H1 (cell line): Measurements from ENCODE around the gene APOL4. TPM values are rescaled to one million over a fixed set of nuclear protein-coding genes. Genes with fewer than 3 reads are reported as not detected.

Experiments
- CTCF ChIA-PET: fragments of 300-600 bp; sonication (Branson Sonifier 250); formaldehyde crosslinking; loops from one replicate; lab custom pipeline; 2021; ENCODE audit not compliant: partially characterized antibody; lab: Charles Lee
- POLR2A ChIA-PET: fragments of 300-600 bp; sonication (Branson Sonifier 250); formaldehyde crosslinking; loops from one replicate; lab custom pipeline; 2021; ENCODE audit warnings: inconsistent platforms; ENCODE audit not compliant: partially characterized antibody; lab: Charles Lee
- DNase-seq, 2 experiments: peaks; one replicate each; pipeline versions ENCODE4 v3.0.0 to v3.0.0-alpha.2; 2010 to 2022; ENCODE audit warnings: low spot score in 2 of 2, low read depth in 1 of 2, mixed read lengths in 1 of 2
- FAIRE-seq: peaks from 2 replicates; lab custom pipeline; 2011; peaks lifted over from hg19 to GRCh38; lab: Jason Lieb, UNC
- H2AFZ ChIP-seq: 2 replicates; pipeline ENCODE4 v1.8.1; 2012; ENCODE audit warnings: low read length, inconsistent platforms
- H2AK5ac ChIP-seq: 2 replicates; pipeline ENCODE4 v1.6.1; 2013; ENCODE audit warnings: low read depth, low read length
- H2BK120ac ChIP-seq: replicated peaks from 2 replicates; pipeline ENCODE3; 2013; ENCODE audit warnings: low read depth, low read length, inconsistent platforms
- H2BK12ac ChIP-seq: 2 replicates; pipeline ENCODE4 v1.6.1; 2013; ENCODE audit warnings: low read depth, low read length
- H2BK15ac ChIP-seq: 2 replicates; pipeline ENCODE4 v1.6.1; 2013; ENCODE audit warnings: low read length
- H2BK20ac ChIP-seq: 2 replicates; pipeline ENCODE4 v1.6.1; 2013; ENCODE audit warnings: low read length
- H2BK5ac ChIP-seq: 2 replicates; pipeline ENCODE4 v1.6.1; 2013; ENCODE audit warnings: low read depth, low read length
- H3K14ac ChIP-seq: 2 replicates; pipeline ENCODE4 v1.6.1; 2013; ENCODE audit warnings: inconsistent platforms; ENCODE audit not compliant: insufficient read length
- H3K18ac ChIP-seq: 2 replicates; pipeline ENCODE4 v1.6.1; 2013; ENCODE audit warnings: low read length; ENCODE audit errors: extremely low read depth
- H3K23ac ChIP-seq: 2 replicates; pipeline ENCODE4 v1.6.1; 2013; ENCODE audit warnings: inconsistent platforms; ENCODE audit not compliant: insufficient read length
- H3K23me2 ChIP-seq: 2 replicates; pipeline ENCODE4 v1.6.1; 2013; ENCODE audit warnings: low read depth, low read length
- H3K27ac ChIP-seq: 2 replicates; pipeline ENCODE4 v1.6.1; 2011; ENCODE audit warnings: low read depth, low read length, inconsistent platforms
- H3K27me3 ChIP-seq, 4 experiments: replicated peaks in 1 of 4; 1 replicate in 1 of 4; 2 replicates in 3 of 4; pipeline versions ENCODE4 v1.6.1 to v1.8.1; 2011 to 2013; ENCODE audit warnings: low read length in 3 of 4, mild to moderate bottlenecking in 3 of 4, inconsistent platforms in 2 of 4, mixed read lengths in 2 of 4, moderate library complexity in 1 of 4; ENCODE audit not compliant: control insufficient read depth in 3 of 4, insufficient read depth in 3 of 4; ENCODE audit errors: extremely low read depth in 1 of 4
- H3K36me3 ChIP-seq, 4 experiments: 2 replicates each; pipeline versions ENCODE4 v1.6.1 to v1.8.1; 2011 to 2013; ENCODE audit warnings: mild to moderate bottlenecking in 4 of 4, low read length in 3 of 4, moderate library complexity in 2 of 4, control low read depth in 1 of 4, inconsistent platforms in 1 of 4; ENCODE audit not compliant: insufficient read depth in 4 of 4, control insufficient read depth in 2 of 4
- H3K4ac ChIP-seq: replicated peaks from 2 replicates; pipeline ENCODE3; 2013; ENCODE audit warnings: low read length, low read depth, mixed read lengths, inconsistent platforms; ENCODE audit not compliant: insufficient read length
- H3K4me1 ChIP-seq, 4 experiments: replicated peaks in 1 of 4; 1 replicate in 1 of 4; 2 replicates in 3 of 4; pipeline versions ENCODE4 v1.6.1 to v1.8.1; 2011 to 2013; ENCODE audit warnings: low read length in 3 of 4, inconsistent platforms in 2 of 4, mixed read lengths in 1 of 4; ENCODE audit not compliant: insufficient read depth in 4 of 4, control insufficient read depth in 3 of 4
- H3K4me2 ChIP-seq, 2 experiments: 2 replicates each; pipeline versions ENCODE4 v1.6.1 to v1.8.1; 2011 to 2013; ENCODE audit warnings: low read depth in 2 of 2, low read length in 2 of 2, control low read depth in 1 of 2, inconsistent platforms in 1 of 2, mild to moderate bottlenecking in 1 of 2; ENCODE audit not compliant: insufficient read depth in 1 of 2
- H3K4me3 ChIP-seq, 4 experiments: fragments of 200-600, 300-600 bp in 1 of 4; sonication (generic), shearing (Covaris generic), sonication (Bioruptor Twin) in 1 of 4; 2 replicates each; pipeline versions ENCODE4 v1.5.1 to v1.8.1; 2011 to 2016; ENCODE audit warnings: low read length in 4 of 4, low read depth in 3 of 4, control low read depth in 2 of 4, inconsistent platforms in 2 of 4, mild to moderate bottlenecking in 2 of 4, mixed read lengths in 1 of 4, moderate library complexity in 1 of 4; ENCODE audit not compliant: insufficient read depth in 2 of 4; ENCODE audit errors: extremely low read depth in 1 of 4
- H3K56ac ChIP-seq: replicated peaks from 2 replicates; pipeline ENCODE3; 2013; ENCODE audit warnings: low read depth, mild to moderate bottlenecking, mixed read lengths, low read length, inconsistent platforms; ENCODE audit not compliant: insufficient read length
- H3K79me1 ChIP-seq: 2 replicates; pipeline ENCODE4 v1.6.1; 2013; ENCODE audit warnings: low read depth, low read length, control low read depth
- H3K79me2 ChIP-seq, 2 experiments: 2 replicates each; pipeline versions ENCODE4 v1.6.1 to v1.8.1; 2012 to 2013; ENCODE audit warnings: low read length in 2 of 2, mild to moderate bottlenecking in 2 of 2, inconsistent platforms in 1 of 2; ENCODE audit not compliant: insufficient read depth in 2 of 2, control insufficient read depth in 1 of 2
- H3K9ac ChIP-seq, 4 experiments: replicated peaks in 1 of 4; 1 replicate in 1 of 4; 2 replicates in 3 of 4; pipeline versions ENCODE4 v1.6.1 to v1.8.1; 2011 to 2013; ENCODE audit warnings: low read depth in 3 of 4, low read length in 3 of 4, control low read depth in 2 of 4, mild to moderate bottlenecking in 2 of 4, moderate library complexity in 2 of 4, inconsistent platforms in 1 of 4; ENCODE audit errors: extremely low read depth in 1 of 4
- H3K9me3 ChIP-seq, 2 experiments: 2 replicates each; pipeline versions ENCODE4 v1.6.1 to v1.8.1; 2012 to 2013; ENCODE audit warnings: mild to moderate bottlenecking in 2 of 2, moderate library complexity in 2 of 2, control low read depth in 1 of 2, inconsistent platforms in 1 of 2, low read depth in 1 of 2, low read length in 1 of 2, mixed read lengths in 1 of 2; ENCODE audit not compliant: insufficient read depth in 2 of 2
- H4K20me1 ChIP-seq, 2 experiments: replicated peaks in 1 of 2; 2 replicates each; pipeline versions ENCODE3 to v1.8.1; 2011 to 2013; ENCODE audit warnings: inconsistent platforms in 2 of 2, low read length in 2 of 2, mild to moderate bottlenecking in 1 of 2; ENCODE audit not compliant: insufficient read depth in 2 of 2, control insufficient read depth in 1 of 2
- H4K5ac ChIP-seq: 2 replicates; pipeline ENCODE4 v1.6.1; 2013; ENCODE audit warnings: low read length, low read depth, mixed read lengths, inconsistent platforms; ENCODE audit not compliant: insufficient read length
- H4K8ac ChIP-seq: 2 replicates; pipeline ENCODE4 v1.8.0; 2013; ENCODE audit warnings: mild to moderate bottlenecking, moderate library complexity, low read length, inconsistent platforms; ENCODE audit not compliant: insufficient read depth; ENCODE audit errors: extremely low read depth
- H4K91ac ChIP-seq: replicated peaks from 2 replicates; pipeline ENCODE3; 2013; ENCODE audit warnings: low read length, mixed read lengths, inconsistent platforms; ENCODE audit not compliant: insufficient read length
- GABPA ChIP-seq: IDR thresholded peaks from 2 replicates; pipeline ENCODE4 v1.6.1; 2011; ENCODE audit warnings: mild to moderate bottlenecking, low read length, moderate library complexity, borderline replicate concordance; ENCODE audit not compliant: insufficient read depth
- YY1 ChIP-seq: IDR thresholded peaks from 2 replicates; pipeline ENCODE4 v1.6.1; 2011; ENCODE audit warnings: low read depth, mild to moderate bottlenecking, low read length
- WGBS, 2 experiments: shearing (Covaris generic) in 1 of 2; methylation state at CpG; one replicate each; pipeline versions ENCODE4 v1.1.6 to v1.1.7; 2013 to 2015; ENCODE audit warnings: low lambda C conversion rate in 2 of 2, mixed read lengths in 2 of 2, inconsistent platforms in 1 of 2, low coverage in 1 of 2, missing lambda C conversion rate in 1 of 2; ENCODE audit not compliant: insufficient replicate concordance in 2 of 2, insufficient coverage in 1 of 2, insufficient read length in 1 of 2; ENCODE audit errors: extremely low coverage in 1 of 2, missing lambda C conversion rate in 1 of 2; 5-methylcytosine and 5-hydroxymethylcytosine counted together
- polyA plus RNA-seq, 7 experiments: library from polyadenylated mRNA; depleted of rRNA in 3 of 7; stranded (reverse) in 5 of 7; unstranded in 2 of 7; fragments of >200 nt in 5 of 7; fragments of 200-250 nt in 2 of 7; gene quantifications; 1 replicate in 5 of 7; 2 replicates in 1 of 7; 4 replicates in 1 of 7; pipeline versions ENCODE4 v1.2.1 to v1.2.3, GENCODE V29; 2011 to 2013; ENCODE audit warnings: missing spikeins in 2 of 7, mixed read lengths in 2 of 7
- total RNA-seq: library from RNA; stranded (reverse); fragmentation: NEBNext Ultra II Directional; extraction: Animal tissue kit (Norgen Biotek cat#: 25700); gene quantifications from 2 replicates; pipeline ENCODE4 v1.2.1, GENCODE V29; 2021

The APOL4 gene
- total and polyA plus RNA-seq, 2 of the 8 experiments (the other 6 are each of a cell fraction or from before 2014, with no cell fraction given) = 0.02 TPM; not detected in 1

DNA sequence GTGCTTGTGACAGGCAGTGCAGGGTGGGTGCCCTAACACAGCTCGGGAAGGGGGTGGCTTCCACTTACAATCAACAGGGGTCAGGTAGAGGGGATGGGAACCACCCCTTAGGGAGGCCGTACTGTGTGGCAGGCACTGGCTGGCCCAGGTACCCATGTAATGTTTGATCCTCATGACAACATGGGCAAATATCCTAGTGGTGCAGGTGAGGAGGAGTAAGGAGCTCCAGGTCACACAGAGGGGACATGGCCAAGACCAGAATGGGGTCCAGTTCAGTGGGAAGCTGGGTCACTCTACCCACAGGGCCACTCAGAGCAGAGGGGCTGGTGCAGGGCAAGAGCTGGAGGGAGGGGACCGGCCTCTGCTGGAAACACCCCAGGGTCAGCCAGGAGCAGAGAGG is 3.1 kb downstream of the APOL4 start:
- H2BK15ac ChIP-seq = no peak overlapping the region
- H3K79me2 ChIP-seq = no peaks in the 10 kb centered on the region
- H3K9me3 ChIP-seq = no peaks in the 10 kb centered on the region
- no peak overlapping the region for H3K4ac ChIP-seq
- no peaks in the 10 kb centered on the region for H3K23me2 ChIP-seq
- H2BK20ac ChIP-seq = no peak overlapping the region
- no peak overlapping the region for H2BK5ac ChIP-seq
- H3K36me3 ChIP-seq = no peaks in the 10 kb centered on the region
- H3K56ac ChIP-seq = no peak overlapping the region
- H3K27ac ChIP-seq = no peak overlapping the region
- H4K20me1 ChIP-seq = no peaks in the 10 kb centered on the region
- H3K9ac ChIP-seq = no peak overlapping the region
- no peak overlapping the region for H4K91ac ChIP-seq
- H3K27me3 ChIP-seq = no peaks in the 10 kb centered on the region
- no peak overlapping the region for H4K5ac ChIP-seq
- 95% methylated on average over 3 of the region's 3 CpGs; no CpG with 5 or more reads in 1 of the 2 experiments for WGBS, 2 experiments
- no peak overlapping the region for H3K4me3 ChIP-seq
- peaks cover 0 to 11% (median 9%) of the 10 kb centered on the region in 4 experiments; a peak in 6 of 7 replicates for H3K4me1 ChIP-seq
- no peak overlapping the region for H2AFZ ChIP-seq
- no peak overlapping the region; the same call in 1 of the 2 replicates for H3K18ac ChIP-seq
- no peak overlapping the region for H3K4me2 ChIP-seq
- TF ChIP-seq YY1 (no peak), GABPA (no peak)
- peak overlapping the region; percentile 7; the same call in 1 of the 2 replicates for H2BK12ac ChIP-seq
- no peak overlapping the region for H3K23ac ChIP-seq
- no peak overlapping the region for H2BK120ac ChIP-seq
- ChIA-PET CTCF (interaction anchor here (0.6 to 1.8 kb wide), 9 partner anchors 8 to 402 kb away, joined by 3 to 5 read pairs (median 4); partner anchors contain the start of gene APOL2), POLR2A (interaction anchor here (1.8 kb wide), 1 partner anchor 39 kb away, joined by 3 read pairs; no protein-coding TSS in a partner anchor)
- no peak overlapping the region for H3K14ac ChIP-seq
- no peak overlapping the region for H2AK5ac ChIP-seq
- FAIRE-seq = no peak
- H3K79me1 ChIP-seq = no peaks in the 10 kb centered on the region
- DNase-seq = no peak
- H4K8ac ChIP-seq = no peak overlapping the region
